Gastrocnemius medialis (tissue), 4 donors: ENCODE measurements around the gene HOXD12.

Source experiments
- POLR2A ChIP-seq, 2 donors: fragments of 450-650 bp; IDR thresholded peaks; one replicate each; pipeline ENCODE4 v1.6.1; 2017; ENCODE audit warnings: antibody characterized with exemption in 2 of 2, mild to moderate bottlenecking in 2 of 2, moderate library complexity in 2 of 2
- TF ChIP-seq, protein P1 (sequence below), 5 experiments: fragments of 450-650 bp in 3 of 5; fragments of 200-600 bp in 2 of 5; sonication (generic) in 2 of 5; IDR thresholded peaks in 4 of 5; conservative IDR thresholded peaks in 1 of 5; 1 replicate in 4 of 5; 2 replicates in 1 of 5; pipeline ENCODE4 v1.5.1; 2016 to 2019; ENCODE audit warnings: antibody characterized with exemption in 5 of 5, mild to moderate bottlenecking in 3 of 5, moderate library complexity in 3 of 5

DNA sequence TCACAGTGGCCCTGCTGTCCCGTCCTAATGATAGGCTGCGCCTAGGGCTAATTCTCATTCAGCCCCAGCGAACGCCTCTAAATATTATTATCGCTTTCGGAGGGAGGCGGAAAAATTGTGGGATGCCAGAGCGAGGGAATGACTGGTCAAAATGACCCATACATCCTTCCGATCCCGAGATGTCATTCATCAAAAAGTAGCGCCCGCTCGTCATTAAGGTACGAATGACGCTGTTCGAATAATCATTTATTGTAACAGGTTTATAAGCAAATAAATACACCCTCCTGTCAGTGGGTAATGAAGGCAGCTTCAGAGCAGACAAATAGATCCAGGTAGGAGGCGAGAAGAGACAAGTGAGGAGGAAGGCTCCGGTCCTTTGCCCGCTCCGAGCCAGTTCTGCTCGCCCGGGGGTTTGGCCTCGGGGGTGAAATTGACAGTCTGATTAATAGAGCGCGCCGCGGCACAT, 15.8 kb upstream of the HOXD12 start, which contains the start of gene EVX2:
- TF ChIP-seq, protein P1, sequence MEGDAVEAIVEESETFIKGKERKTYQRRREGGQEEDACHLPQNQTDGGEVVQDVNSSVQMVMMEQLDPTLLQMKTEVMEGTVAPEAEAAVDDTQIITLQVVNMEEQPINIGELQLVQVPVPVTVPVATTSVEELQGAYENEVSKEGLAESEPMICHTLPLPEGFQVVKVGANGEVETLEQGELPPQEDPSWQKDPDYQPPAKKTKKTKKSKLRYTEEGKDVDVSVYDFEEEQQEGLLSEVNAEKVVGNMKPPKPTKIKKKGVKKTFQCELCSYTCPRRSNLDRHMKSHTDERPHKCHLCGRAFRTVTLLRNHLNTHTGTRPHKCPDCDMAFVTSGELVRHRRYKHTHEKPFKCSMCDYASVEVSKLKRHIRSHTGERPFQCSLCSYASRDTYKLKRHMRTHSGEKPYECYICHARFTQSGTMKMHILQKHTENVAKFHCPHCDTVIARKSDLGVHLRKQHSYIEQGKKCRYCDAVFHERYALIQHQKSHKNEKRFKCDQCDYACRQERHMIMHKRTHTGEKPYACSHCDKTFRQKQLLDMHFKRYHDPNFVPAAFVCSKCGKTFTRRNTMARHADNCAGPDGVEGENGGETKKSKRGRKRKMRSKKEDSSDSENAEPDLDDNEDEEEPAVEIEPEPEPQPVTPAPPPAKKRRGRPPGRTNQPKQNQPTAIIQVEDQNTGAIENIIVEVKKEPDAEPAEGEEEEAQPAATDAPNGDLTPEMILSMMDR (IDR thresholded peaks at IDR 0.05 in 4 of 5, conservative IDR thresholded peaks at IDR 0.05 in 1 of 5) = no peak
- TF ChIP-seq POLR2A (IDR thresholded peaks at IDR 0.05) = no peak
